Right renal pelvis (tissue), 4 donors: ENCODE measurements around the gene NME7. TPM values are rescaled to one million over a fixed set of nuclear protein-coding genes. Genes with fewer than 3 reads are reported as not detected.

Source experiments
- DNase-seq, 4 donors: peaks; one replicate each; pipeline ENCODE4 v3.0.0-alpha.2; 2013; ENCODE audit warnings: low read depth in 4 of 4, low spot score in 3 of 4, missing footprints in 1 of 4
- polyA plus RNA-seq, 4 donors: library from polyadenylated mRNA; unstranded; fragments of 120-200 nt; gene quantifications; one replicate each; pipeline ENCODE4 v1.2.1, GENCODE V29; 2013; ENCODE audit not compliant: insufficient read length in 4 of 4

The NME7 gene
- polyA plus RNA-seq, 4 donors: 114 to 160 (median 153) TPM

GRCh38 chr1:169112241-169112640, 255.4 kb downstream of the NME7 start:
- no peak for DNase-seq

GRCh38 chr1:169111472-169111871, 256.1 kb downstream of the NME7 start:
- no peak for DNase-seq

GRCh38 chr1:169110689-169111447, 256.7 kb downstream of the NME7 start:
- no peak for DNase-seq

DNA sequence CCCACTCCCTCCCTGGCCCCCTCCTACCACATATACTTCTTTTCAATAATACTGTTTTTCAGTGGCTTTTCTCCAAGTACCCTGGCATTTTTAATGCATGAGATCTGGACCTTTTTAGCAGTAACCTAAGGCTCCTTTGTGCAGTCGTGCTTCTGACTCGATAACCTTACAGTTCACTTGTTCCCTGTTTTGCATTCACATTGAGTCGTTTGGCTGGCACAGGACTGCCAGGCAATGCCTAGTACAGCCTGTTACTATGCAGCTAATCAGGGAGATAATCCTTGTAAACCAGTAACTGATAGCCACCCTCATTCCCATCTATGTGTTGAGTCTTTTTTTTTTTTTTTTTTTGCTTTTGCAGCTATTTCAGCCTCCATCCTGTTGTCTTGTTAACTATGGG, 257.4 kb downstream of the NME7 start:
- no peak for DNase-seq

GRCh38 chr1:169109561-169110134, 257.9 kb downstream of the NME7 start:
- peak in 1 of 4 donors; percentile 43 for DNase-seq

- DNase-seq: no peak
Observed at GRCh38 chr1:169108863-169109560, 258.6 kb downstream of the NME7 start.

DNA sequence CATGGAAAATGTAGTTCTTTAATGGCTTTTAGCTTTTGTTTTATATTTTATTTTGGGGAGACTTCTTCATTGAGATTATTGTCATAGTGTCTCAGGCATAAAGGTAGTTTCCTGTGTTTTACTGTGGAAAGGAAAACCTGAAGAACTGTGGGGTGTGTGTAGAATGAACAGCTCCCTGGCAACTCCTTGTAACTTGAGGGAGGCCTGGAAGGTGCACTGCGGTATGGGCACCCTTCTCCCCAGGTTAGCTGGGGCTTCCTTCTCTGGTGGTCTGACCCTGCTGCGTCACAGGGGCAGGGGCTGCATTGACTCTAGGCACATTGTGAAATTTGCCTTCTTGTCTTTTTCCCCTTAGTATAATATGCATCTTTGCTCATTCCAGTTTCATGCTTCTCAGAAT, 259.4 kb downstream of the NME7 start:
- DNase-seq: no peak

DNA sequence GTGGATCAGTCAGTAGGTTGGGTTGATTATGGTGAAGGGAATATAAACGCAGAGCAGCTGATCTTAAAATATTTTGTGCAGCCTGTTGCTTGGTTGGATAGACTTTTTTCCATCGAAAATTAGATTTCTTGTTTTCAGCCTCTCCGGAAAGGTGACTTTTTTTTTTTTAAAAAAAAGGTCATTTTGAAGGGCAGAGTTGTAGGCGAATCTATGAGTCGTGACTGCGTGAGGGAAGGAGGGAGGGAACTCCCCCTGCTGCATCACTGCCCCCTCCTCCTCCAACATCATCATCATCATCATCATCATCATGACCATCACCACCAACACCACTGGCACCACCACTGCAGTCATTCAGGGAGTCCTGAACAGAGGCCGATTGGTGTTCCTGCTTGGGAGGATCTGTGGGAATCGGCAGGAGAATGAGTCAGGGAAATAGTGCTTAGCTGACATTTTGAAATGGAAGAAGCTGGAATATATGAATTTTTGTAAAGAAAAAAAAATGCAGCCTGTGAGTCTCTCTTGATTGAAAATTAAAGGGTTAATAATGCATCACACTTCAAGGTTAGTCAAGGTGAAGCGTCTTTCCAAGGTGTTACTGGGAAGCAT, 259.9 kb downstream of the NME7 start:
- DNase-seq: no peak

GRCh38 chr1:169106921-169107602, 260.5 kb downstream of the NME7 start:
- no peak for DNase-seq

GRCh38 chr1:169106095-169106920, 261.3 kb downstream of the NME7 start, which contains the start of gene ATP1B1:
TSS of gene ATP1B1 (plus strand) at chr1:169106690. CDS start at chr1:169106830, 140 bp downstream.
- DNase-seq: peak; percentile 75 to 85 (median 84)

- DNase-seq: peak in 3 of 4 donors; percentile 45 to 61 (median 53)
Observed at GRCh38 chr1:169105434-169106094, 262.0 kb downstream of the NME7 start.

DNA sequence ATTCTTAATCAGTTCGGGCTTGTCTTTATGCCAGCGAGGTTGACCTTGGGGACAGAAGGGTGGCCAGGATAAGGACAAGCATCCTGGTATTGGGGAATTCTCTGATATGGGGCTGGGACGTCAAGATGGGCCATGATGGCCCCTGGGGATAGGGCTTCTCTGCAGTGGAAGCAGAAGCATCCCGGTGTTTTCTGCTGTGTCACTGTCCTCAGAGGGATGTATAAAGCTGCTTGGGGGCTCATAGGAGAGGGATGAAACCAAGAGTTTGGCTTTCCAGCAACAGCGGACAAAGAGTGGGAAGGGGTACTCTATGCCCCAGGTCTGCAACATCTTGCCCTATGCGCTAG, 262.5 kb downstream of the NME7 start:
- DNase-seq: no peak

DNA sequence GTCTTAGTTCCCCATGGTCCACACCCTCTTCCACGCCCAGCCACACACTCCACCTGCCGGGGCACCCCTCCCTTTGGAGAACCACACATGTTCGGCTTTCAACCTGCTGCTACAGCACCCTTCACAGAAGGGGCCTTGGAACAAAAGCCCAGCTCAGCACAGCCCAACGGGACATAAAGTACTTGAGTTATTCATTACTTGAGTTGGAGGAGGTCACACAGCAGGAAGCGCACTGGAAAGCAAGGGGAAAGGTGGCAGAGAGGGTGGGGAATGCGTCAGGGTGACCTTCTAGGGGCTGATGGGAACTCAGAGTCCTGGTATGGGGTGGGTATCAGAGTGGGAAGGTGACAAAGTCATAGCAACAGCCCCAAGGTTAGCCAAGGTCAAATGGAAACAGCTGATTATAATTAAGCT, 264.1 kb downstream of the NME7 start:
- peak in 3 of 4 donors; percentile 45 to 64 (median 61) for DNase-seq

DNA sequence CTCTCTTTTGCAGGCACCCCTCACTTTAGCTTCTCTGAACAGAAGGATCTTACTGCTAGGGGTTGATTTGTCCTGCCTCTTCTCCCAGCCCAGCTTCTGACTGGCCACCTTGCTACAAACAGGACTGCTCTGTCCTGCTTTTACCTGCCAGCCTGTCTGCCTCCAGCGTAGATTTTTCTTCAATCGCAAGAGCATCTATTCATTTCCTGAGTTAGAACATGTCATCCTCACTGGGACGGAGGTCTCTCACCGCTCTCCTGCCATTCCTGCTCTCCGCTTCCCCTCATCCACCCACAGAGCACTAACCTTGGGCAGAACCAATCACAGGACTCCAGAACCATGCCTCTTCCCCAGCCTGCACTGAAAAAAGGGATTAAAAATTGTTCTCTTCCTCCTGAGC, 264.6 kb downstream of the NME7 start:
- DNase-seq: no peak

- DNase-seq: no peak
Observed at GRCh38 chr1:169102567-169102966, 265.0 kb downstream of the NME7 start.

GRCh38 chr1:169100651-169101088, 266.9 kb downstream of the NME7 start:
- no peak for DNase-seq

DNA sequence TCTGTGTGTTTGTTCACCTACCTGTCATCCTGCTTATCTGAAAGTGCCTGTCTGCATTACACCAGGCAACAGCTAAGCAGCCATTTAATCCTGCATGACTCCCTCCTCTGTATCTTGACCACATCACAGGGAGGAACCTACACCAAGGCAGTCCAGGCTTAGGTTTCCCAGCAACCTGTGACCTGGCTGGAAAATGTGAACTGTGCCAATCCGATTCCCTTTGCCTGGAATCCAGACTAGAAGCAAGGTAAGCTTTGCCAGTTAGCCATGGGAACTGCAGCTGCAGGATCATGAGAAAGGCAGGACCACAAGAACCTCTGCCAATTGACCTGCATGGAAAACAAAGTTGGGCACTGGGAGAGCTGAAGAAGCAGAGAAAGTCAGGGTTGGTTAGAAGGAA, 267.4 kb downstream of the NME7 start:
- DNase-seq: no peak

DNA sequence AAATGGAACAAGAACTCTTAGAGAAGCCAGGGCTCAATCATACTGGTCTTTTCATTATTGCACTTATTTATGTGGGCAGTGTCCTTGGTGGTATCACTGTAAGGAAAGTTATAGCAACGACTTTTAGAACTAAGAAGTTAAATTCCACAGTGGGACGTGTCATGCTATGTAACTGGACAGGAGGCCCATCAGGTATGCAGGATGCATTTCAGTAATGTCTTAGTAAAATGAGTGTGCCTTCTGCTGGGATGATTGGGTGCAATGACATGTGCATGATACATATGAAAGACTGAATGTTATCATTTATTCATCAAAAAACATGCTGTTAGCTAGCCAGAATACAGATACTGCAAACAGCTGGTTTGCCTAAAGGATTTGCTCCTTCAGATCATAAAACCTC, 268.0 kb downstream of the NME7 start:
- no peak for DNase-seq

- DNase-seq: no peak
Observed at GRCh38 chr1:169098380-169098779, 269.2 kb downstream of the NME7 start.
